ENCODE measurements around the gene GPR158. TPM values are rescaled to one million over a fixed set of nuclear protein-coding genes. Genes with fewer than 3 reads are reported as not detected.

The GPR158 gene
- total RNA-seq, 1 experiment from 2014 or later, result 0.07 TPM

DNA sequence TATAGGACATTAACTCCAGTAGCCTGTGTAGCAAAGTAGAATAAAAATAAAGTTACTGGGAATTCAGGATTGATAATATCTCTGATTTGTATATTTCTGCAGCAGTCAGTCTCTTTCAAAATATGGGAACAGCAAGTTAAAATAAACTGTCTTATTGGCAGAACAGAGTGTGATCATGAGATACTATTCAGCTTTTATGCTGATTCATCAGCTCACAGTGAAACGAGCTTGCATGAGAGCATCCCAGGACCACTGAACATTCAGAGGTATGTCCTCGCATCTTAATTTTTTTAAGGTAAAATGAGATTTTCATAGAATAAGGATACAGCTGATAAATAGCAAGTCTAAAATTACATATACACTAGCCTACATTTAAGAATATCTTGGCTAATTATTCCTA lies 476.7 kb downstream of the GPR158 start:
- POLR2A ChIA-PET, result no interaction called here
- H3K4me3 Mint-ChIP-seq (ENCODE audit: unreplicated experiment), result no peak overlapping the region
- Histone ChIP-seq H3K4me1 (no peaks in the 10 kb centered on the region), H3K36me3 (ENCODE audit: control insufficient read depth, insufficient read depth, low read length) (no peaks in the 10 kb centered on the region), H3K4me3 (ENCODE audit: low read depth, low read length) (no peak overlapping the region), H3K9me3 (no peaks in the 10 kb centered on the region), H3K27me3 (replicated peaks; ENCODE audit: control insufficient read depth, insufficient read depth, low read length) (no peaks in the 10 kb centered on the region)
- no TSS peak for BruUV-seq (replicated peaks)
- no peak for DNase-seq
- peaks cover 15% of the 10 kb centered on the region for H3K27me3 Mint-ChIP-seq (ENCODE audit: insufficient read depth, unreplicated experiment)
- no peaks in the 10 kb centered on the region for H3K4me1 Mint-ChIP-seq (ENCODE audit: low read depth, unreplicated experiment)
- no peak overlapping the region for H3K27ac Mint-ChIP-seq (ENCODE audit: unreplicated experiment)
- TF ChIP-seq, protein P1, sequence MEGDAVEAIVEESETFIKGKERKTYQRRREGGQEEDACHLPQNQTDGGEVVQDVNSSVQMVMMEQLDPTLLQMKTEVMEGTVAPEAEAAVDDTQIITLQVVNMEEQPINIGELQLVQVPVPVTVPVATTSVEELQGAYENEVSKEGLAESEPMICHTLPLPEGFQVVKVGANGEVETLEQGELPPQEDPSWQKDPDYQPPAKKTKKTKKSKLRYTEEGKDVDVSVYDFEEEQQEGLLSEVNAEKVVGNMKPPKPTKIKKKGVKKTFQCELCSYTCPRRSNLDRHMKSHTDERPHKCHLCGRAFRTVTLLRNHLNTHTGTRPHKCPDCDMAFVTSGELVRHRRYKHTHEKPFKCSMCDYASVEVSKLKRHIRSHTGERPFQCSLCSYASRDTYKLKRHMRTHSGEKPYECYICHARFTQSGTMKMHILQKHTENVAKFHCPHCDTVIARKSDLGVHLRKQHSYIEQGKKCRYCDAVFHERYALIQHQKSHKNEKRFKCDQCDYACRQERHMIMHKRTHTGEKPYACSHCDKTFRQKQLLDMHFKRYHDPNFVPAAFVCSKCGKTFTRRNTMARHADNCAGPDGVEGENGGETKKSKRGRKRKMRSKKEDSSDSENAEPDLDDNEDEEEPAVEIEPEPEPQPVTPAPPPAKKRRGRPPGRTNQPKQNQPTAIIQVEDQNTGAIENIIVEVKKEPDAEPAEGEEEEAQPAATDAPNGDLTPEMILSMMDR (IDR thresholded peaks at IDR 0.05; ENCODE audit: insufficient read depth in 1 of 2, low read depth in 1 of 2, low read length in 1 of 2, severe bottlenecking in 1 of 2, unreplicated experiment in 1 of 2), result no peak
- H3K9me3 Mint-ChIP-seq (ENCODE audit: unreplicated experiment), result peaks cover 2% of the 10 kb centered on the region
- no peaks in the 10 kb centered on the region for H3K36me3 Mint-ChIP-seq (ENCODE audit: insufficient read depth, unreplicated experiment)
- CTCF ChIA-PET, result no interaction called here
- intact Hi-C loops (cut with micrococcal nuclease; ENCODE audit: unreplicated experiment), result no loop called here

Other genes with a start within 250 kb of the GPR158 start
- gene PRTFDC1, start 222.4 kb upstream of the GPR158 start, total RNA-seq (2022), result 66.5 and 83.2 TPM in 2 replicates
- 0.72 and 0.77 TPM in 2 replicates for gene ENKUR, start 158.8 kb upstream of the GPR158 start, total RNA-seq (2022)
- gene THNSL1, start 158.4 kb upstream of the GPR158 start, total RNA-seq (2022), result 6.3 and 6.8 TPM in 2 replicates

Measured in Caco-2 (cell line).